GM23338 (cell line): ENCODE measurements around the gene FSIP1. TPM values are rescaled to one million over a fixed set of nuclear protein-coding genes. Genes with fewer than 3 reads are reported as not detected.

Experiments used
- ATAC-seq: fragments of 200-7000 bp; cut with Tn5 transposase; 3 replicates; pipeline ENCODE4 v1.9.1; 2020
- DNase-seq: peaks from one replicate; pipeline ENCODE4 v3.0.0-alpha.2; 2015; ENCODE audit warnings: low spot score
- H2AFZ ChIP-seq: fragments of 200-600 bp; sonication (generic); 2 replicates; pipeline ENCODE4 v1.8.0; 2016; ENCODE audit warnings: antibody characterized with exemption, mild to moderate bottlenecking, moderate library complexity
- H3F3A ChIP-seq: fragments of 200-600 bp; sonication (generic); replicated peaks from 2 replicates; pipeline ENCODE4 v1.8.0; 2017; ENCODE audit warnings: antibody characterized with exemption, mixed run types, low read depth
- H3K27ac ChIP-seq: fragments of 200-600 bp; sonication (generic); 2 replicates; pipeline ENCODE4 v1.6.1; 2016; ENCODE audit warnings: low read depth
- H3K27me3 ChIP-seq: fragments of 200-600 bp; sonication (generic); 2 replicates; pipeline ENCODE4 v1.8.0; 2016; ENCODE audit warnings: mild to moderate bottlenecking, mixed run types, moderate library complexity; ENCODE audit not compliant: insufficient read depth
- H3K36me3 ChIP-seq: fragments of 200-600 bp; sonication (generic); 2 replicates; pipeline ENCODE4 v1.8.0; 2016; ENCODE audit warnings: mild to moderate bottlenecking; ENCODE audit not compliant: insufficient read depth
- H3K4me1 ChIP-seq: fragments of 200-600 bp; sonication (generic); 2 replicates; pipeline ENCODE4 v1.8.0; 2016; ENCODE audit warnings: mild to moderate bottlenecking, moderate library complexity; ENCODE audit not compliant: insufficient read depth
- H3K4me2 ChIP-seq: fragments of 200-600 bp; sonication (generic); 2 replicates; pipeline ENCODE4 v1.7.1; 2017; ENCODE audit warnings: mixed run types
- H3K4me3 ChIP-seq: fragments of 200-600 bp; sonication (generic); 2 replicates; pipeline ENCODE4 v1.6.1; 2016; ENCODE audit warnings: mixed run types
- H3K79me2 ChIP-seq: fragments of 200-600 bp; sonication (generic); replicated peaks from 2 replicates; pipeline ENCODE4 v1.8.0; 2017; ENCODE audit warnings: mild to moderate bottlenecking; ENCODE audit not compliant: insufficient read depth
- H3K9me2 ChIP-seq: fragments of 200-600 bp; sonication (generic); 2 replicates; pipeline ENCODE4 v1.8.0; 2017; ENCODE audit not compliant: insufficient read depth
- H4K20me1 ChIP-seq: fragments of 200-600 bp; sonication (generic); replicated peaks from 2 replicates; pipeline ENCODE4 v1.8.0; 2017; ENCODE audit warnings: mild to moderate bottlenecking; ENCODE audit not compliant: insufficient read depth
- H3K27ac Mint-ChIP-seq: 2 replicates; pipeline ENCODE4 v1.8.0; 2020; ENCODE audit warnings: inconsistent platforms, mild to moderate bottlenecking, moderate library complexity, mixed read lengths
- H3K27me3 Mint-ChIP-seq: 3 replicates; pipeline ENCODE4 v1.8.0; 2022; ENCODE audit warnings: low read depth, mild to moderate bottlenecking, moderate library complexity, mixed read lengths, inconsistent platforms; ENCODE audit not compliant: insufficient read depth, poor library complexity
- H3K36me3 Mint-ChIP-seq: 3 replicates; pipeline ENCODE4 v1.8.0; 2021; ENCODE audit warnings: low read depth, mild to moderate bottlenecking, inconsistent platforms, moderate library complexity, mixed read lengths
- H3K4me1 Mint-ChIP-seq: 3 replicates; pipeline ENCODE4 v1.8.0; 2020; ENCODE audit warnings: mild to moderate bottlenecking, inconsistent platforms, mixed read lengths
- H3K4me3 Mint-ChIP-seq: 3 replicates; pipeline ENCODE4 v1.8.0; 2021; ENCODE audit warnings: moderate library complexity, mild to moderate bottlenecking, inconsistent platforms, mixed read lengths
- H3K9me3 Mint-ChIP-seq: 3 replicates; pipeline ENCODE4 v1.8.0; 2020; ENCODE audit warnings: moderate library complexity, mild to moderate bottlenecking, inconsistent platforms, mixed read lengths
- CREB1 ChIP-seq: fragments of 250-450 bp; sonication (Bioruptor Pico); IDR thresholded peaks from 2 replicates; pipeline ENCODE4 v1.5.0; 2020; ENCODE audit warnings: low read depth, mild to moderate bottlenecking, moderate library complexity
- EZH2 ChIP-seq: fragments of 200-600 bp; sonication (generic); IDR thresholded peaks from one replicate; pipeline ENCODE4 v1.8.0; 2017; ENCODE audit warnings: antibody characterized with exemption, mild to moderate bottlenecking, low read depth; ENCODE audit not compliant: unreplicated experiment
- EZH2phosphoT487 ChIP-seq: fragments of 200-600 bp; sonication (generic); IDR thresholded peaks from one replicate; pipeline ENCODE4 v1.8.1; 2018; ENCODE audit warnings: antibody characterized with exemption; ENCODE audit not compliant: unreplicated experiment
- JUNB ChIP-seq: IDR thresholded peaks from one replicate; pipeline ENCODE4 v1.6.1; 2016; ENCODE audit warnings: antibody characterized with exemption; ENCODE audit not compliant: unreplicated experiment
- NANOG ChIP-seq: IDR thresholded peaks from 2 replicates; pipeline ENCODE4 v1.6.1; 2016; ENCODE audit warnings: antibody characterized with exemption, borderline replicate concordance
- POLR2AphosphoS5 ChIP-seq: IDR thresholded peaks from 2 replicates; pipeline ENCODE4 v1.6.1; 2016; ENCODE audit warnings: antibody characterized with exemption, low read depth
- STAT1 ChIP-seq: IDR thresholded peaks from one replicate; pipeline ENCODE4 v1.6.1; 2016; ENCODE audit warnings: antibody characterized with exemption; ENCODE audit not compliant: unreplicated experiment
- ZNF114 ChIP-seq: fragments of 250-450 bp; sonication (Bioruptor Pico); IDR thresholded peaks from 2 replicates; pipeline ENCODE4 v1.5.0; 2020; ENCODE audit warnings: mild to moderate bottlenecking, moderate library complexity
- ZNF331 ChIP-seq: fragments of 250-450 bp; sonication (Bioruptor Pico); IDR thresholded peaks from 2 replicates; pipeline ENCODE4 v1.5.0; 2020; ENCODE audit warnings: low read depth, mild to moderate bottlenecking, moderate library complexity
- polyA plus RNA-seq: library from polyadenylated mRNA; unstranded; fragments of >200 nt; fragmentation: Nextera tagmentation; extraction: Ambion mirVana; gene quantifications from 2 replicates; pipeline ENCODE4 v1.2.1, GENCODE V29; 2016
- total RNA-seq: library from RNA; depleted of rRNA; stranded (reverse); fragments of >200 nt; shearing (Covaris generic); gene quantifications from 2 replicates; pipeline ENCODE4 v1.2.3, GENCODE V29; 2014
- TF ChIP-seq, protein P1 (sequence below): fragments of 250-450 bp; sonication (Bioruptor Pico); IDR thresholded peaks from 2 replicates; pipeline ENCODE4 v1.5.0; 2020; ENCODE audit warnings: mild to moderate bottlenecking, moderate library complexity
- TF ChIP-seq, protein P2 (sequence below): IDR thresholded peaks from one replicate; pipeline ENCODE4 v1.6.1; 2018; ENCODE audit warnings: antibody characterized with exemption; ENCODE audit not compliant: unreplicated experiment
- TF ChIP-seq, protein P3 (sequence below), 2 experiments: fragments of 200-600 bp in 1 of 2; sonication (generic) in 1 of 2; conservative IDR thresholded peaks; 2 replicates each; pipeline versions ENCODE4 v1.5.1 to v1.6.1; 2016 to 2017; ENCODE audit warnings: antibody characterized with exemption in 2 of 2, low read depth in 2 of 2, mild to moderate bottlenecking in 2 of 2, moderate library complexity in 1 of 2

The FSIP1 gene
- total and polyA plus RNA-seq, 2 experiments from 2014 or later, result 0.92 to 2.1 TPM

DNA sequence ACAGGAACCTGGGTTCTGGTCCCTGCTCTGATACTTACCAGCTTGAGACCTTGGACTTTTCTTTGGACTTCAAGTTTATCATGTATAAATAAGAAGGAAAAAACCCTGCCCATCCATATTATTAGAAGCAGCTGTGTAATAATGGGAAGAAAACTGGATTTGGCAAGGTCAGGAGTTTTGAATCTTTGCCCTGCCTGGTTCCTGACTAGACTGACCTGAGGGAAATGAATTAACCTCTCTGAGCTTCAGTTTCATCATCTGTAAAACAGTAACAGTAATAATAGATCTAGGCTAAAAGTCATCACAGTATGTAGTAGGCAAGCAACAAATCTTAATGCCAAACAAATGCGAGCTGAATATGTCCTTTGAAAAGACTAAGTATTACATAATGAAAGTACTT is 68.8 kb downstream of the FSIP1 start:
- H3K36me3 Mint-ChIP-seq, result no peaks in the 10 kb centered on the region
- DNase-seq (no peak), ATAC-seq (no peak)
- Histone ChIP-seq H4K20me1 (no peaks in the 10 kb centered on the region), H3K4me2 (no peak overlapping the region), H3K36me3 (no peaks in the 10 kb centered on the region), H3F3A (no peaks in the 10 kb centered on the region), H3K4me1 (no peaks in the 10 kb centered on the region), H3K27ac (no peak overlapping the region), H3K27me3 (no peaks in the 10 kb centered on the region), H3K79me2 (no peaks in the 10 kb centered on the region), H2AFZ (no peak overlapping the region), H3K9me2 (no peaks in the 10 kb centered on the region), H3K4me3 (no peak overlapping the region)
- no peak overlapping the region for H3K4me3 Mint-ChIP-seq
- H3K9me3 Mint-ChIP-seq, result no peaks in the 10 kb centered on the region
- no peak overlapping the region for H3K27ac Mint-ChIP-seq
- no peaks in the 10 kb centered on the region for H3K27me3 Mint-ChIP-seq
- 0 out of 3 replicates have a peak, but pooled peaks cover 3% of the 10 kb centered on the region for H3K4me1 Mint-ChIP-seq
- TF ChIP-seq, protein P1, sequence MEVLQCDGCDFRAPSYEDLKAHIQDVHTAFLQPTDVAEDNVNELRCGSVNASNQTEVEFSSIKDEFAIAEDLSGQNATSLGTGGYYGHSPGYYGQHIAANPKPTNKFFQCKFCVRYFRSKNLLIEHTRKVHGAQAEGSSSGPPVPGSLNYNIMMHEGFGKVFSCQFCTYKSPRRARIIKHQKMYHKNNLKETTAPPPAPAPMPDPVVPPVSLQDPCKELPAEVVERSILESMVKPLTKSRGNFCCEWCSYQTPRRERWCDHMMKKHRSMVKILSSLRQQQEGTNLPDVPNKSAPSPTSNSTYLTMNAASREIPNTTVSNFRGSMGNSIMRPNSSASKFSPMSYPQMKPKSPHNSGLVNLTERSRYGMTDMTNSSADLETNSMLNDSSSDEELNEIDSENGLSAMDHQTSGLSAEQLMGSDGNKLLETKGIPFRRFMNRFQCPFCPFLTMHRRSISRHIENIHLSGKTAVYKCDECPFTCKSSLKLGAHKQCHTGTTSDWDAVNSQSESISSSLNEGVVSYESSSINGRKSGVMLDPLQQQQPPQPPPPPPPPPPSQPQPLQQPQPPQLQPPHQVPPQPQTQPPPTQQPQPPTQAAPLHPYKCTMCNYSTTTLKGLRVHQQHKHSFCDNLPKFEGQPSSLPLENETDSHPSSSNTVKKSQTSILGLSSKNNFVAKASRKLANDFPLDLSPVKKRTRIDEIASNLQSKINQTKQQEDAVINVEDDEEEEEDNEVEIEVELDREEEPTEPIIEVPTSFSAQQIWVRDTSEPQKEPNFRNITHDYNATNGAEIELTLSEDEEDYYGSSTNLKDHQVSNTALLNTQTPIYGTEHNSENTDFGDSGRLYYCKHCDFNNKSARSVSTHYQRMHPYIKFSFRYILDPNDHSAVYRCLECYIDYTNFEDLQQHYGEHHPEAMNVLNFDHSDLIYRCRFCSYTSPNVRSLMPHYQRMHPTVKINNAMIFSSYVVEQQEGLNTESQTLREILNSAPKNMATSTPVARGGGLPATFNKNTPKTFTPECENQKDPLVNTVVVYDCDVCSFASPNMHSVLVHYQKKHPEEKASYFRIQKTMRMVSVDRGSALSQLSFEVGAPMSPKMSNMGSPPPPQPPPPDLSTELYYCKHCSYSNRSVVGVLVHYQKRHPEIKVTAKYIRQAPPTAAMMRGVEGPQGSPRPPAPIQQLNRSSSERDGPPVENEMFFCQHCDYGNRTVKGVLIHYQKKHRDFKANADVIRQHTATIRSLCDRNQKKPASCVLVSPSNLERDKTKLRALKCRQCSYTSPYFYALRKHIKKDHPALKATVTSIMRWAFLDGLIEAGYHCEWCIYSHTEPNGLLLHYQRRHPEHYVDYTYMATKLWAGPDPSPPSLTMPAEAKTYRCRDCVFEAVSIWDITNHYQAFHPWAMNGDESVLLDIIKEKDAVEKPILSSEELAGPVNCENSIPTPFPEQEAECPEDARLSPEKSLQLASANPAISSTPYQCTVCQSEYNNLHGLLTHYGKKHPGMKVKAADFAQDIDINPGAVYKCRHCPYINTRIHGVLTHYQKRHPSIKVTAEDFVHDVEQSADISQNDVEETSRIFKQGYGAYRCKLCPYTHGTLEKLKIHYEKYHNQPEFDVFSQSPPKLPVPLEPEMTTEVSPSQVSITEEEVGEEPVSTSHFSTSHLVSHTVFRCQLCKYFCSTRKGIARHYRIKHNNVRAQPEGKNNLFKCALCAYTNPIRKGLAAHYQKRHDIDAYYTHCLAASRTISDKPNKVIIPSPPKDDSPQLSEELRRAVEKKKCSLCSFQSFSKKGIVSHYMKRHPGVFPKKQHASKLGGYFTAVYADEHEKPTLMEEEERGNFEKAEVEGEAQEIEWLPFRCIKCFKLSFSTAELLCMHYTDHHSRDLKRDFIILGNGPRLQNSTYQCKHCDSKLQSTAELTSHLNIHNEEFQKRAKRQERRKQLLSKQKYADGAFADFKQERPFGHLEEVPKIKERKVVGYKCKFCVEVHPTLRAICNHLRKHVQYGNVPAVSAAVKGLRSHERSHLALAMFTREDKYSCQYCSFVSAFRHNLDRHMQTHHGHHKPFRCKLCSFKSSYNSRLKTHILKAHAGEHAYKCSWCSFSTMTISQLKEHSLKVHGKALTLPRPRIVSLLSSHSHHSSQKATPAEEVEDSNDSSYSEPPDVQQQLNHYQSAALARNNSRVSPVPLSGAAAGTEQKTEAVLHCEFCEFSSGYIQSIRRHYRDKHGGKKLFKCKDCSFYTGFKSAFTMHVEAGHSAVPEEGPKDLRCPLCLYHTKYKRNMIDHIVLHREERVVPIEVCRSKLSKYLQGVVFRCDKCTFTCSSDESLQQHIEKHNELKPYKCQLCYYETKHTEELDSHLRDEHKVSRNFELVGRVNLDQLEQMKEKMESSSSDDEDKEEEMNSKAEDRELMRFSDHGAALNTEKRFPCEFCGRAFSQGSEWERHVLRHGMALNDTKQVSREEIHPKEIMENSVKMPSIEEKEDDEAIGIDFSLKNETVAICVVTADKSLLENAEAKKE (CRISPR knock-in tag), result no peak
- TF ChIP-seq POLR2AphosphoS5 (no peak), CREB1 (CRISPR knock-in tag) (no peak), EZH2 (no peak), ZNF331 (CRISPR knock-in tag) (no peak), EZH2phosphoT487 (no peak), STAT1 (no peak), JUNB (no peak), ZNF114 (CRISPR knock-in tag) (no peak), NANOG (no peak)
- TF ChIP-seq, protein P2, sequence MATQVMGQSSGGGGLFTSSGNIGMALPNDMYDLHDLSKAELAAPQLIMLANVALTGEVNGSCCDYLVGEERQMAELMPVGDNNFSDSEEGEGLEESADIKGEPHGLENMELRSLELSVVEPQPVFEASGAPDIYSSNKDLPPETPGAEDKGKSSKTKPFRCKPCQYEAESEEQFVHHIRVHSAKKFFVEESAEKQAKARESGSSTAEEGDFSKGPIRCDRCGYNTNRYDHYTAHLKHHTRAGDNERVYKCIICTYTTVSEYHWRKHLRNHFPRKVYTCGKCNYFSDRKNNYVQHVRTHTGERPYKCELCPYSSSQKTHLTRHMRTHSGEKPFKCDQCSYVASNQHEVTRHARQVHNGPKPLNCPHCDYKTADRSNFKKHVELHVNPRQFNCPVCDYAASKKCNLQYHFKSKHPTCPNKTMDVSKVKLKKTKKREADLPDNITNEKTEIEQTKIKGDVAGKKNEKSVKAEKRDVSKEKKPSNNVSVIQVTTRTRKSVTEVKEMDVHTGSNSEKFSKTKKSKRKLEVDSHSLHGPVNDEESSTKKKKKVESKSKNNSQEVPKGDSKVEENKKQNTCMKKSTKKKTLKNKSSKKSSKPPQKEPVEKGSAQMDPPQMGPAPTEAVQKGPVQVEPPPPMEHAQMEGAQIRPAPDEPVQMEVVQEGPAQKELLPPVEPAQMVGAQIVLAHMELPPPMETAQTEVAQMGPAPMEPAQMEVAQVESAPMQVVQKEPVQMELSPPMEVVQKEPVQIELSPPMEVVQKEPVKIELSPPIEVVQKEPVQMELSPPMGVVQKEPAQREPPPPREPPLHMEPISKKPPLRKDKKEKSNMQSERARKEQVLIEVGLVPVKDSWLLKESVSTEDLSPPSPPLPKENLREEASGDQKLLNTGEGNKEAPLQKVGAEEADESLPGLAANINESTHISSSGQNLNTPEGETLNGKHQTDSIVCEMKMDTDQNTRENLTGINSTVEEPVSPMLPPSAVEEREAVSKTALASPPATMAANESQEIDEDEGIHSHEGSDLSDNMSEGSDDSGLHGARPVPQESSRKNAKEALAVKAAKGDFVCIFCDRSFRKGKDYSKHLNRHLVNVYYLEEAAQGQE, result no peak
- TF ChIP-seq, protein P3, sequence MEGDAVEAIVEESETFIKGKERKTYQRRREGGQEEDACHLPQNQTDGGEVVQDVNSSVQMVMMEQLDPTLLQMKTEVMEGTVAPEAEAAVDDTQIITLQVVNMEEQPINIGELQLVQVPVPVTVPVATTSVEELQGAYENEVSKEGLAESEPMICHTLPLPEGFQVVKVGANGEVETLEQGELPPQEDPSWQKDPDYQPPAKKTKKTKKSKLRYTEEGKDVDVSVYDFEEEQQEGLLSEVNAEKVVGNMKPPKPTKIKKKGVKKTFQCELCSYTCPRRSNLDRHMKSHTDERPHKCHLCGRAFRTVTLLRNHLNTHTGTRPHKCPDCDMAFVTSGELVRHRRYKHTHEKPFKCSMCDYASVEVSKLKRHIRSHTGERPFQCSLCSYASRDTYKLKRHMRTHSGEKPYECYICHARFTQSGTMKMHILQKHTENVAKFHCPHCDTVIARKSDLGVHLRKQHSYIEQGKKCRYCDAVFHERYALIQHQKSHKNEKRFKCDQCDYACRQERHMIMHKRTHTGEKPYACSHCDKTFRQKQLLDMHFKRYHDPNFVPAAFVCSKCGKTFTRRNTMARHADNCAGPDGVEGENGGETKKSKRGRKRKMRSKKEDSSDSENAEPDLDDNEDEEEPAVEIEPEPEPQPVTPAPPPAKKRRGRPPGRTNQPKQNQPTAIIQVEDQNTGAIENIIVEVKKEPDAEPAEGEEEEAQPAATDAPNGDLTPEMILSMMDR (conservative IDR thresholded peaks at IDR 0.05; ENCODE audit: low read depth in 2 of 2), result no peak
